ENCODE results near the gene HDAC4.

GRCh38 chr2:239156516-239157265 lies 244.1 kb downstream of the HDAC4 start:
- TF ChIP-seq EZH2 (IDR thresholded peaks at IDR 0.05; ENCODE audit: low read depth) = no peak
- TF ChIP-seq, protein P1, sequence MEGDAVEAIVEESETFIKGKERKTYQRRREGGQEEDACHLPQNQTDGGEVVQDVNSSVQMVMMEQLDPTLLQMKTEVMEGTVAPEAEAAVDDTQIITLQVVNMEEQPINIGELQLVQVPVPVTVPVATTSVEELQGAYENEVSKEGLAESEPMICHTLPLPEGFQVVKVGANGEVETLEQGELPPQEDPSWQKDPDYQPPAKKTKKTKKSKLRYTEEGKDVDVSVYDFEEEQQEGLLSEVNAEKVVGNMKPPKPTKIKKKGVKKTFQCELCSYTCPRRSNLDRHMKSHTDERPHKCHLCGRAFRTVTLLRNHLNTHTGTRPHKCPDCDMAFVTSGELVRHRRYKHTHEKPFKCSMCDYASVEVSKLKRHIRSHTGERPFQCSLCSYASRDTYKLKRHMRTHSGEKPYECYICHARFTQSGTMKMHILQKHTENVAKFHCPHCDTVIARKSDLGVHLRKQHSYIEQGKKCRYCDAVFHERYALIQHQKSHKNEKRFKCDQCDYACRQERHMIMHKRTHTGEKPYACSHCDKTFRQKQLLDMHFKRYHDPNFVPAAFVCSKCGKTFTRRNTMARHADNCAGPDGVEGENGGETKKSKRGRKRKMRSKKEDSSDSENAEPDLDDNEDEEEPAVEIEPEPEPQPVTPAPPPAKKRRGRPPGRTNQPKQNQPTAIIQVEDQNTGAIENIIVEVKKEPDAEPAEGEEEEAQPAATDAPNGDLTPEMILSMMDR (conservative IDR thresholded peaks at IDR 0.05) = no peak
